ENCODE results near the gene SDC4. TPM values are rescaled to one million over a fixed set of nuclear protein-coding genes. Genes with fewer than 3 reads are reported as not detected.

The SDC4 gene
- total RNA-seq, 2 donors from 2014 or later, result 62.0 to 97.6 TPM

- H3K27ac ChIP-seq, result no peak overlapping the region
- no peaks in the 10 kb centered on the region for H3K36me3 ChIP-seq (replicated peaks in 1 of 2; ENCODE audit: insufficient read depth in 1 of 2, low read depth in 2 of 2)
- no peaks in the 10 kb centered on the region for H3K27me3 ChIP-seq
- no peak overlapping the region for H3K4me3 ChIP-seq
- intact Hi-C loops (cut with DNase I), result no loop called here
- no peaks in the 10 kb centered on the region for H3K9me3 ChIP-seq
- ATAC-seq (no peak), DNase-seq (no peak)
- WGBS, 2 donors, result 90 to 96% methylated on average over 11 to 50 of the region's 52 CpGs
- H3K4me1 ChIP-seq, result peaks cover 13% of the 10 kb centered on the region
- TF ChIP-seq CTCF (IDR thresholded peaks at IDR 0.05) (no peak), POLR2A (IDR thresholded peaks at IDR 0.05) (no peak)
Measured at GRCh38 chr20:45297786-45298497, 50.3 kb downstream of the SDC4 start.

- DNase-seq, result no peak
- no peak overlapping the region for H3K27ac ChIP-seq
- no peak for ATAC-seq
- 93 to 100% methylated on average over 1 of the region's 1 CpG for whole genome bisulfite sequencing, 2 donors
- no peaks in the 10 kb centered on the region for H3K27me3 ChIP-seq
- intact Hi-C loops (cut with DNase I), result no loop called here
- H3K36me3 ChIP-seq (replicated peaks in 1 of 2; ENCODE audit: insufficient read depth in 1 of 2, low read depth in 2 of 2), result no peaks in the 10 kb centered on the region
- peaks cover 16% of the 10 kb centered on the region for H3K4me1 ChIP-seq
- H3K9me3 ChIP-seq, result no peaks in the 10 kb centered on the region
- H3K4me3 ChIP-seq, result no peak overlapping the region
- TF ChIP-seq CTCF (IDR thresholded peaks at IDR 0.05) (no peak), POLR2A (IDR thresholded peaks at IDR 0.05) (no peak)
Measured at GRCh38 chr20:45294659-45295058, 53.6 kb downstream of the SDC4 start.

- H3K36me3 ChIP-seq (replicated peaks in 1 of 2; ENCODE audit: insufficient read depth in 1 of 2, low read depth in 2 of 2), result no peaks in the 10 kb centered on the region
- WGBS, 2 donors, result 30 to 42% methylated on average over 5 of the region's 5 CpGs
- peak overlapping the region in 1 of 4 donors; percentile 76 for H3K27ac ChIP-seq
- intact Hi-C loops (cut with DNase I), result no loop called here
- H3K9me3 ChIP-seq, result no peaks in the 10 kb centered on the region
- H3K4me1 ChIP-seq, result peaks cover 16% of the 10 kb centered on the region
- TF ChIP-seq CTCF (IDR thresholded peaks at IDR 0.05) (no peak), POLR2A (IDR thresholded peaks at IDR 0.05) (no peak)
- ATAC-seq, result no peak
- H3K4me3 ChIP-seq, result no peak overlapping the region
- no peaks in the 10 kb centered on the region for H3K27me3 ChIP-seq
- no peak for DNase-seq
Measured at GRCh38 chr20:45294003-45294368, 54.2 kb downstream of the SDC4 start.

GRCh38 chr20:45293041-45294002 lies 54.9 kb downstream of the SDC4 start:
- Histone ChIP-seq H3K27ac (peak overlapping the region in 3 of 4 donors; percentile 41 to 76 (median 68)), H3K27me3 (no peaks in the 10 kb centered on the region), H3K9me3 (no peaks in the 10 kb centered on the region), H3K4me3 (peak overlapping the region; percentile 16 to 35), H3K4me1 (peaks cover 16% of the 10 kb centered on the region), H3K36me3 (replicated peaks in 1 of 2; ENCODE audit: insufficient read depth in 1 of 2, low read depth in 2 of 2) (no peaks in the 10 kb centered on the region)
- DNase-seq, result peak; percentile 87 to 90 (median 88)
- peak; percentile 89 for ATAC-seq
- peak; percentile 53 to 73 (median 68) for TF ChIP-seq POLR2A (IDR thresholded peaks at IDR 0.05)
- TF ChIP-seq CTCF (IDR thresholded peaks at IDR 0.05), result peak; percentile 89 to 98 (median 92)
- intact Hi-C loops (cut with DNase I), result no loop called here
- WGBS, 2 donors, result 8 to 11% methylated on average over 39 to 77 of the region's 79 CpGs
